OCI-LY3 (cell line): ENCODE data around the gene LMBR1.
"Not testable (repeated sequence)": the region's sequence is repeated elsewhere in the genome, so short reads cannot be mapped to it uniquely, and the experiment has no call there.

ENCODE experiments used
- CTCF ChIP-seq: fragments of 200-600, 300-600 bp; sonication (generic); IDR thresholded peaks from 2 replicates; pipeline ENCODE4 v1.5.1; 2014; ENCODE audit warnings: antibody characterized with exemption, low read length, low read depth
- EZH2phosphoT487 ChIP-seq: fragments of 200-600 bp; shearing (Covaris generic); IDR thresholded peaks from 2 replicates; pipeline ENCODE4 v1.6.1; 2018; ENCODE audit warnings: antibody characterized with exemption, mixed run types, low read depth

- not testable (repeated sequence) for TF ChIP-seq CTCF, EZH2phosphoT487
Measured at GRCh38 chr7:156647330-156647729, 245.7 kb downstream of the LMBR1 start.
